Lower leg skin (tissue), 3 donors: ENCODE measurements around the gene SYNE2.

Experiments used
- CTCF ChIP-seq, 3 donors: fragments of 450-650 bp; IDR thresholded peaks; one replicate each; pipeline ENCODE4 v1.5.1; 2016; ENCODE audit warnings: antibody characterized with exemption in 3 of 3, mild to moderate bottlenecking in 3 of 3, moderate library complexity in 2 of 3
- POLR2A ChIP-seq, 2 donors: fragments of 450-650 bp; IDR thresholded peaks; one replicate each; pipeline ENCODE4 v1.6.1; 2016 to 2017; ENCODE audit warnings: antibody characterized with exemption in 2 of 2, mild to moderate bottlenecking in 1 of 2, moderate library complexity in 1 of 2

GRCh38 chr14:63960926-63961567 is 108.2 kb downstream of the SYNE2 start:
- TF ChIP-seq CTCF (IDR thresholded peaks at IDR 0.05) = no peak
- TF ChIP-seq POLR2A (IDR thresholded peaks at IDR 0.05) = no peak
